DOHH2 (cell line): ENCODE results near the gene CRIP1.

Experiments used
- EZH2phosphoT487 ChIP-seq: fragments of 200-600 bp; sonication (generic); IDR thresholded peaks from 2 replicates; pipeline ENCODE4 v1.6.1; 2017; ENCODE audit warnings: borderline replicate concordance, mild to moderate bottlenecking, antibody characterized with exemption, low read length, moderate library complexity, mixed read lengths
- TF ChIP-seq, protein P1 (sequence below): fragments of 200-600 bp; sonication (generic); IDR thresholded peaks from one replicate; pipeline ENCODE4 v1.5.1; 2014; ENCODE audit warnings: antibody characterized with exemption, mild to moderate bottlenecking, low read depth, low read length; ENCODE audit not compliant: poor library complexity, severe bottlenecking

DNA sequence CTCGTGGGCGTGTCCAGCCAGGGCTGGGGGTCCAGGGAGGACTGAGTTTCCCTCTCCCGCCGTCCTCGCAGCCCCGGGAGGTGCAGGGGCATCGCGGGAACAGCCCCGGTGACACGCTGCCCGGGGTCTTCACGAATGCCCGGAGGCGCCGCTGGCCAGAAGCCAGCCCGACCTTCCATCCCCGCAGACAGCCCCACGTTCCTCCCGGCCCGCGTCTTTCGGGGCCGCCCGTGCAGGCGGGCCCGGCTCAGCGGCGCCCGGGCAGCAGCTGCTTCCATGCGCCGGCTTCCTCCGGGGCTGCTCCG, 3.5 kb downstream of the CRIP1 start:
- TF ChIP-seq, protein P1, sequence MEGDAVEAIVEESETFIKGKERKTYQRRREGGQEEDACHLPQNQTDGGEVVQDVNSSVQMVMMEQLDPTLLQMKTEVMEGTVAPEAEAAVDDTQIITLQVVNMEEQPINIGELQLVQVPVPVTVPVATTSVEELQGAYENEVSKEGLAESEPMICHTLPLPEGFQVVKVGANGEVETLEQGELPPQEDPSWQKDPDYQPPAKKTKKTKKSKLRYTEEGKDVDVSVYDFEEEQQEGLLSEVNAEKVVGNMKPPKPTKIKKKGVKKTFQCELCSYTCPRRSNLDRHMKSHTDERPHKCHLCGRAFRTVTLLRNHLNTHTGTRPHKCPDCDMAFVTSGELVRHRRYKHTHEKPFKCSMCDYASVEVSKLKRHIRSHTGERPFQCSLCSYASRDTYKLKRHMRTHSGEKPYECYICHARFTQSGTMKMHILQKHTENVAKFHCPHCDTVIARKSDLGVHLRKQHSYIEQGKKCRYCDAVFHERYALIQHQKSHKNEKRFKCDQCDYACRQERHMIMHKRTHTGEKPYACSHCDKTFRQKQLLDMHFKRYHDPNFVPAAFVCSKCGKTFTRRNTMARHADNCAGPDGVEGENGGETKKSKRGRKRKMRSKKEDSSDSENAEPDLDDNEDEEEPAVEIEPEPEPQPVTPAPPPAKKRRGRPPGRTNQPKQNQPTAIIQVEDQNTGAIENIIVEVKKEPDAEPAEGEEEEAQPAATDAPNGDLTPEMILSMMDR, result no peak
- no peak for TF ChIP-seq EZH2phosphoT487
